ENCODE results near the gene FXYD7. TPM values are rescaled to one million over a fixed set of nuclear protein-coding genes. Genes with fewer than 3 reads are reported as not detected.
A peak's percentile ranks its signal among the peaks of the same experiment; 100 is the strongest.

FXYD7 gene
- total RNA-seq, 2 donors from 2014 or later: not detected

DNA sequence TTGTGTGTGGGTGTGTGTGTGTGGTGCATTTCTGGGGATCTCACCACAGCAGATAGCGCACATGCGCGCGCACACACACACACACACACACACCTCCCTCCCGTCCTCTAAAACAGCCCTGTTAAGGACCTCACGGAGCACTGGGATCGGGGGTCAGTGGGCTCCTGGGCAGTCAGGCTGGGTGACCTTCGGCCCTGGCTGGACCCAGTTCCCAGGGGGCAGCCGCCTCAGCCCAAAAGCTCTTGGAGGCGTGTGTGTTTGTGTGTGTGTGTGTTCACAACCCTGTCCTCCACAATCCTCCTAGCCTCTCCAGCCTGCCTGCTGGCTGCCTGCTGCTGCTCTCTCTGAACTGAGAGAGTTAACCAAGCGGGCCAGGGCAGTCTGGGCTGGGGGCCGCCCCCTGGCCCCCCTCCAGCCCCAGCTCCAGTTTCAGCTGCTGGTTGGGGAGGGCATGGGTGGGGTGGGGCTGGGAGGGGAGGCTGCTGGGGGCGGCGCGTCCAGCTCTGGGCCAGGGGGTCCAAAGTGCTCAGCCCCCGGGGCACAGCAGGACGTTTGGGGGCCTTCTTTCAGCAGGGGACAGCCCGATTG, 4.7 kb upstream of the FXYD7 start, which contains the start of gene FXYD1:
Gene FXYD1 (plus strand): TSS at position 520 of the 588 bp plus-strand sequence. CDS start 1,256 bp downstream, outside the sequence.
- no peaks in the 10 kb centered on the region for H3K27me3 ChIP-seq
- peaks cover 0 to 87% of the 10 kb centered on the region in 2 donors for H3K4me1 ChIP-seq
- TF ChIP-seq, protein P1, sequence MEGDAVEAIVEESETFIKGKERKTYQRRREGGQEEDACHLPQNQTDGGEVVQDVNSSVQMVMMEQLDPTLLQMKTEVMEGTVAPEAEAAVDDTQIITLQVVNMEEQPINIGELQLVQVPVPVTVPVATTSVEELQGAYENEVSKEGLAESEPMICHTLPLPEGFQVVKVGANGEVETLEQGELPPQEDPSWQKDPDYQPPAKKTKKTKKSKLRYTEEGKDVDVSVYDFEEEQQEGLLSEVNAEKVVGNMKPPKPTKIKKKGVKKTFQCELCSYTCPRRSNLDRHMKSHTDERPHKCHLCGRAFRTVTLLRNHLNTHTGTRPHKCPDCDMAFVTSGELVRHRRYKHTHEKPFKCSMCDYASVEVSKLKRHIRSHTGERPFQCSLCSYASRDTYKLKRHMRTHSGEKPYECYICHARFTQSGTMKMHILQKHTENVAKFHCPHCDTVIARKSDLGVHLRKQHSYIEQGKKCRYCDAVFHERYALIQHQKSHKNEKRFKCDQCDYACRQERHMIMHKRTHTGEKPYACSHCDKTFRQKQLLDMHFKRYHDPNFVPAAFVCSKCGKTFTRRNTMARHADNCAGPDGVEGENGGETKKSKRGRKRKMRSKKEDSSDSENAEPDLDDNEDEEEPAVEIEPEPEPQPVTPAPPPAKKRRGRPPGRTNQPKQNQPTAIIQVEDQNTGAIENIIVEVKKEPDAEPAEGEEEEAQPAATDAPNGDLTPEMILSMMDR (IDR thresholded peaks at IDR 0.05): no peak
- no peak for DNase-seq (ENCODE audit: low spot score)
- H3K9me3 ChIP-seq: no peaks in the 10 kb centered on the region
- H3K27ac ChIP-seq: peak within 1 kb of the TSS; percentile 95
- H3K36me3 ChIP-seq: no peaks in the 10 kb centered on the region
- H3K4me3 ChIP-seq: peak within 1 kb of the TSS; percentile 37 to 54

DNA sequence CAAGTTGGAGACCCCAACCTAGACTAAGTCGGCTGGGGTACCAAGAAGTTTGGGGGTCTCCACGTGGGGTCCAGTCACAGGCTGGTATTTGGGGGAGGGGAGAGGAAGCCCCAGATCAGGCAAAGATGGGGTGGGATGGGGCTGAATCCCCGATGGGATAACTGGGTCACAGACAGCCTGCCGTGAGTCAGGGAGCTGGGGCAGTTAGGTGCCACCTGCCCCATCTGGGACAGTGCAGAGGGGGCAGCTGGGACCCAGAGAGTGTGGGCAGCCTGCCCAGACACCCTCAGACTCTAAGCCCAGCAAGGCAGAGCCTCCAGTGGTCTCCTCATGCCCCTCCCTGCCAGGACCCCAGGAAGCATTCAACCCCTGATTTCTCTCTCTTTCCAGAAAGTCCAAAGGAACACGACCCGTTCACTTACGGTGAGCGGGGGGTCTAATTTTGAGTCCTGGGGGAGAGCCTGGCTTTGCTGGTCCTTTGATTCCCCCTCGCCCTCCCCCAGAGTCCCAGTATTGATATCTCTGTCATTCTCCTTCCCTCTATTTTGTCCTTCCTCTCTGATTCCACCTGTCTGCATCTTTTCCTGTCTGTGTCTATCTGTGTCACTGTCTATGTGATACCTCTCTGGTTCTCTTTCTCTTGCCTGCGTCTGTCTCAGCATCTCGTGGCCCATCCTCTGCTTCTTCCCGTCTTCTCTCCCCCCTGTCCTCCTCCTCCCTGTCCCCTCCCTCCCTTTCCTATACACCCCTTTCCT, 2.7 kb upstream of the FXYD7 start:
- H3K27ac ChIP-seq: peak overlapping the region; percentile 95
- no peak for DNase-seq (ENCODE audit: low spot score)
- no peaks in the 10 kb centered on the region for H3K9me3 ChIP-seq
- TF ChIP-seq, protein P1 (IDR thresholded peaks at IDR 0.05): no peak
- H3K36me3 ChIP-seq: no peaks in the 10 kb centered on the region
- H3K27me3 ChIP-seq: no peaks in the 10 kb centered on the region
- H3K4me1 ChIP-seq: peaks cover 0 to 84% of the 10 kb centered on the region in 2 donors
- H3K4me3 ChIP-seq: peak overlapping the region; percentile 37 to 54

DNA sequence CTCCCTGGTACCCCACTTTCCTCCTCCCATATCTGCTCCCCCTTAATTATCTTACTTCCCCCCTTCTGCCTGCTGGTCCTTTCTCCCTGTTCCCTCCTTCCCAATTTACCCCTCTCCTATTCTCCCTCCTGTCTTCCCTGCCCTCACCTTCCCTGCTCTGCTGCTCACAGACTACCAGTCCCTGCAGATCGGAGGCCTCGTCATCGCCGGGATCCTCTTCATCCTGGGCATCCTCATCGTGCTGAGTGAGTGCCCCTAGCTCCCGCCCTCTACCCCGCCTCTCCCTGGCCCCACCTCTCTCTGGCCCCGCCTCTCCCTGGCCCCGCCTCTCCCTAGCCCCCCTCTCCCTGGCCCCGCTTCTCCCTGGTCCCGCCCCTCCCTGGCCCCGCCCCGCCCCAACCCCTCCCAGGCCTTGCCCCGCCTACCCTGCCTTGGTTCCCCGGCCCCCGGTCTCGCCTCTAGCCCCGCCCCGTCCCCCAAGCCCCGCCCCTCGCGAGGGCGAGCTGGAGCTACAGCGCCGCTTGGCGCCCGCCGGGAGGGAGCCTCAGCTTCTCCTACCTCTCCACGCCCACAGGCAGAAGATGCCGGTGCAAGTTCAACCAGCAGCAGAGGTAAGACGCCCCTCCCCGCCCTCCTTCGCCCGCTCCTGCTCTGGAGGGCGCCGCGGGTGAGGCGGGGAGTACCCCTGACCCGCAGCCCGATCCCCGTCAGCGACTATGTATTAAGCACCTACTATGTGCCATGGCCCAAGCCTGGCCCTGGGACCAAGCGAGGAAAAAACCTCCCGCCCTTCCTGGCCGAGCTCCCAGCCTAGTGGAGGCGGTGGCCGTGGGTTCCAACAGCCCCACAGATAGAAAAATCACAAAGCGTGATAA, 1.9 kb upstream of the FXYD7 start:
- Histone ChIP-seq H3K9me3 (no peaks in the 10 kb centered on the region), H3K36me3 (no peaks in the 10 kb centered on the region), H3K27me3 (no peaks in the 10 kb centered on the region), H3K4me1 (peaks cover 0 to 77% of the 10 kb centered on the region in 2 donors), H3K4me3 (peak overlapping the region; percentile 37 to 54), H3K27ac (peak overlapping the region; percentile 95)
- DNase-seq (ENCODE audit: low spot score): peak; percentile 94
- TF ChIP-seq, protein P1 (IDR thresholded peaks at IDR 0.05): peak; percentile 1 to 68

DNA sequence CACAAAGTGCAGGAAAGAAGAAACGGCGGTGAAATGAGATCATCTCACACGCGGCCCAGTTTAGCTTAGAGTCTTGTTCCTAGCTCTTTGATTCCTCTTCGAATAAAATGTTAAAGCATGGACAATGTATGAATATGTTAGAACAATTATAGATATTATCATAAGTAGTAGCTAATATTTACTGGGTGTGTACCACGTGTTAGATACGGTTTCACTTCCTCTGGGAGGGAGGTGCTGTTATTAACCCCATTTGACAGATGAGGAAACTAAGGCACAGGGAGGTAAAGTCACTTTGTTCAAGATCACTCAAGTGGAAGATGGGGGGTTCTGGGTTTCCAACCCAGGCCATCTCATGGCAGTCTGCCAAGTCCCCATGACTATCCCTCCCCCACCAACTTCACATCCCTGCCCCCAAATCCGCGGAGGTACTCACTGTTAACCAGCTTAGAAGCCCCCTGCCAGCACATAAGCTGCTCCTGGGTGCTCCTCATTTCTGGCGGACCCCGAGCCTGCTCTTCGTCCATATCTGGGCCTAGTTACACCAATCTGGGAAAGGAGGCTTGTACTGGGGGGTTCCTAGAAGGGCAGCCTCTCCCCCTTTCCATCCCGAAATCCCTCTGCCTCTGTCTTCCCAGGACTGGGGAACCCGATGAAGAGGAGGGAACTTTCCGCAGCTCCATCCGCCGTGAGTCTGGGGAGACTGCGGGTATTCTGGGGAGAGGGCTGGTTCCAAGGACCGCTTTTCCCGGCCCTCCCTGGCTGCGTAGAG, 1.0 kb upstream of the FXYD7 start:
- Histone ChIP-seq H3K27ac (peak overlapping the region; percentile 4 to 39), H3K4me1 (peaks cover 0 to 69% of the 10 kb centered on the region in 2 donors), H3K4me3 (peak overlapping the region in 1 of 2 donors; percentile 32), H3K36me3 (no peaks in the 10 kb centered on the region), H3K27me3 (no peaks in the 10 kb centered on the region), H3K9me3 (no peaks in the 10 kb centered on the region)
- TF ChIP-seq, protein P1 (IDR thresholded peaks at IDR 0.05): no peak
- DNase-seq (ENCODE audit: low spot score): no peak

DNA sequence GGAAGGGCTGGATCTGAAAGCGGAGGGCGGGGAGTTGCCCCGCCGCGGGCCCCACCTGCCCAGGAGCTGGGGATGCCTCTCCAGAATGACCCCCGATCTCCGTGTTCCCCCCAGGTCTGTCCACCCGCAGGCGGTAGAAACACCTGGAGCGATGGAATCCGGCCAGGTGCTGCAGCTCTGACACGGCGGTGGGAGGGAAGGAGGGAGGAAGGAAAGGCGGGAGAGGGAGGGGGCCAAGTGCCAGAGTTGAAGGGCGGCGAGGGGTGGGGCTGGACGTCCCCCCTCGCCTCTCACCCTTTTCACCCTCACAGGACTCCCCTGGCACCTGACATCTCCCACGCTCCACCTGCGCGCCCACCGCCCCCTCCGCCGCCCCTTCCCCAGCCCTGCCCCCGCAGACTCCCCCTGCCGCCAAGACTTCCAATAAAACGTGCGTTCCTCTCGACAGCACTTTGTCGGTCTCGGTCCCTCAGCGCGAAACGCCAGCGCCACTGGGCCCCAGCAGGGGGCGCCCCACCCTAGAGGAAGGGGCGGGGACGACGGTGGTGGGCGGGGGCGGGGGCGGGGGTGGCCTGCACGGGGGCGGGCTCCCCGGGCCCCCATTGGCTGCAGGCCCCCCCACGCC, 337 bp upstream of the FXYD7 start:
- no peak for DNase-seq (ENCODE audit: low spot score)
- no peaks in the 10 kb centered on the region for H3K9me3 ChIP-seq
- H3K27ac ChIP-seq: no peak overlapping the region
- no peak overlapping the region for H3K4me3 ChIP-seq
- no peaks in the 10 kb centered on the region for H3K27me3 ChIP-seq
- peaks cover 0 to 62% of the 10 kb centered on the region in 2 donors for H3K4me1 ChIP-seq
- TF ChIP-seq, protein P1 (IDR thresholded peaks at IDR 0.05): peak; percentile 55 to 84
- no peaks in the 10 kb centered on the region for H3K36me3 ChIP-seq
